ENCODE measurements around the gene LACTB. TPM values are rescaled to one million over a fixed set of nuclear protein-coding genes. Genes with fewer than 3 reads are reported as not detected.

Gene LACTB
- polyA plus RNA-seq, 1 experiment = 8.1 TPM

DNA sequence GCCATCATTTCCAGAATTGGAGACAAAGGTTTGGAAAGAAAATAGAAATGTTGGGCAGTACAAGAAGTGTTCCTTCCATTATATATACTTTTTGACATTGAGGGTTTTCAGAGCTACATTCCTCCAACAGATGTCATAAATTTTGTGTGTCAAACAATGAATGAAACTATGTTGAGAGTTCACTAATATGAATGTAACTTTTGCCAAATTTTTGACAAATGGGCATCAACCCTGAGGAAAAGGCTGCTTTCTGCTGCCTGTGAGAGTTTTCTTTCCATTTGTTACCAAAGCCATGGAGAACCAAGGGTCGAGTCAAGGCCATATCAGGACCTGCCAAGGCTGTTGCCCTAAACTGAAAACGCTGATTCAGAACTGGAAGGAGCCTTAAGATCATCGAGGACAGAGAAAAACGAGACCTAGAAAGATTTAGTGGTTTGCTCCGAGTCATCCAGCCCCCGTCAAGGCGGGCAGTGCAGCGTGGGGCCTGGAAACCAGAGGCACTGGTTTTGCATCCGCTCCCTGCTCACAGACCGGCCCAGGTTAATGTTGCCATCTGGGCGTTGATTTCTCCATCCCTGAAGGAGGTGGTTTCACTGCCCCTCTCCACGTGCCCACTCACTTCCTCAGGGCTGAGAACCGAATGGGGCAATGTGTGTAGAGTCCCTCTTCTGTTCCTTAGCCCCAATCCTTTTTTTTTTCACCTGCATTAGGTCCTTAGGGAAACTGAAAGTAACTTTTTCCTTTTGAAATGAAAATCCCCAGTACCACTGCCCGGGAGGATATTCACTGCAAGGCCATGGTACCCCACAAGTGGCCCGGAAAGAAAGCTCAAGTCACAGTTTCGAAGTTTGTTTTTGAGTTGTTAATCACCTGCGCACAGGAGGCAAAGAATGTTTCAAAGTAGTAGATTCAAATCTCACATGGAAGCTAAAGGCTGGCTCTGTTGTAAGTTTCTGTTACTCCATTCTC is 46.4 kb upstream of the LACTB start:
- Histone ChIP-seq H3K36me3 (ENCODE audit: control insufficient read depth, insufficient read depth, low read length) (peaks cover 10% of the 10 kb centered on the region), H3K4me3 (ENCODE audit: low read depth, low read length) (no peak overlapping the region), H3K27me3 (ENCODE audit: control insufficient read depth, insufficient read depth, low read length) (no peaks in the 10 kb centered on the region)
- CTCF ChIA-PET = interaction anchor here (0.6 kb wide), 1 partner anchor 9 kb away, joined by 3 read pairs; no protein-coding TSS in a partner anchor
- DNase-seq (ENCODE audit: low read depth) = no peak
- TF ChIP-seq CTCF (IDR thresholded peaks at IDR 0.05; ENCODE audit: insufficient read depth, low read depth, low read length) = no peak
- POLR2A ChIA-PET = no interaction called here

- DNase-seq (ENCODE audit: low read depth) = no peak
- ChIA-PET POLR2A (no interaction called here), CTCF (interaction anchor here (0.6 kb wide), 1 partner anchor 12 kb away, joined by 3 read pairs; no protein-coding TSS in a partner anchor)
Measured at GRCh38 chr15:63075984-63076713, 45.5 kb upstream of the LACTB start.

DNA sequence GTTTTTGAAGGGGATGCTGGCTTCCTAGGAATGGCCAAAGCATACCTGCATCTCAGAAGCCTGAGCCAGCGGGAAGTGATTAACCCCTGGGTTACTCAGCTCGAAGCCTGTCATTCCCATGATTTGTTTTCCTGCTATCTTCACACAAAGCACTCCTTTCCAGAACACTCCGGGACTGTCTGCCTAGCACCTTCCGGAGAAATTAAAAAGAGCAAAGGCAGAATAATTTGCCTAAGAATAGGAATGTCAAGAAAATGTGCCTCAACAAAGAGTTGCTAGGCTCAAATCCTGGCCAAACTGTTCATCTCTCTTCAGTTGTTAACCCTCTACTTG is 45.0 kb upstream of the LACTB start:
- Histone ChIP-seq H3K27me3 (ENCODE audit: control insufficient read depth, insufficient read depth, low read length) (no peaks in the 10 kb centered on the region), H3K36me3 (ENCODE audit: control insufficient read depth, insufficient read depth, low read length) (no peaks in the 10 kb centered on the region), H3K4me3 (ENCODE audit: low read depth, low read length) (no peak overlapping the region)
- POLR2A ChIA-PET = no interaction called here
- DNase-seq (ENCODE audit: low read depth) = no peak
- no peak for TF ChIP-seq CTCF (IDR thresholded peaks at IDR 0.05; ENCODE audit: insufficient read depth, low read depth, low read length)
- CTCF ChIA-PET = interaction anchor here (0.6 kb wide), 1 partner anchor 12 kb away, joined by 3 read pairs; no protein-coding TSS in a partner anchor

More at GRCh38 chr15:63075984-63076713, 45.5 kb upstream of the LACTB start:
- TF ChIP-seq CTCF (IDR thresholded peaks at IDR 0.05; ENCODE audit: insufficient read depth, low read depth, low read length) = no peak
- Histone ChIP-seq H3K36me3 (ENCODE audit: control insufficient read depth, insufficient read depth, low read length) (peaks cover 4% of the 10 kb centered on the region), H3K27me3 (ENCODE audit: control insufficient read depth, insufficient read depth, low read length) (no peaks in the 10 kb centered on the region), H3K4me3 (ENCODE audit: low read depth, low read length) (no peak overlapping the region)

DNA sequence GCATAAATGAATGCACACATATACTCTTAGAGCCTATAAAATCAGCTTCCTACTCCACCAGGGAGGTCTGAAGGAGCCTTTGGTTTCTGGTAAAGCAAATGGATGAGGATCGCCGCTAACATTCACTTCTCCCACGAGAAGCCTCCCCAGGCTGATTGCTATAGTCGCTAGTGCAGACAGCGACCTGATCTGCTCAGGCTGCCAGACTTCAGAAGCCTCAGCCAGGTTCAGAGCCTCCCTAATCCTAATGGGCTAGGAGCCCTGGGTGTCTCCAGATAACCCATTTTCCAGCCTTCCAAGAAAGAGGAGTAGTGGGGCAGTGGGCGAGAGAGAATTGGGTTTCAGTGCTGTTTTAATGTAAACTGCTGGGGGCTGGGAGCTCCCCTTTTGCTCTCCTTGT is 43.7 kb upstream of the LACTB start:
- H3K36me3 ChIP-seq (ENCODE audit: control insufficient read depth, insufficient read depth, low read length) = no peaks in the 10 kb centered on the region
- no peaks in the 10 kb centered on the region for H3K27me3 ChIP-seq (ENCODE audit: control insufficient read depth, insufficient read depth, low read length)
- ChIA-PET POLR2A (no interaction called here), CTCF (interaction anchor here (0.9 kb wide), 1 partner anchor 16 kb away, joined by 5 read pairs; no protein-coding TSS in a partner anchor)
- no peak for TF ChIP-seq CTCF (IDR thresholded peaks at IDR 0.05; ENCODE audit: insufficient read depth, low read depth, low read length)
- no peak for DNase-seq (ENCODE audit: low read depth)
- no peak overlapping the region for H3K4me3 ChIP-seq (ENCODE audit: low read depth, low read length)

Measured in BJ (cell line).